Upper lobe of left lung (tissue), 6 donors: Measurements from ENCODE around the gene BTG2. TPM values are rescaled to one million over a fixed set of nuclear protein-coding genes. Genes with fewer than 3 reads are reported as not detected.
A peak's percentile ranks its signal among the peaks of the same experiment; 100 is the strongest.

Experiments used
- ATAC-seq, 2 donors: fragments of 200-7000 bp; cut with Tn5 transposase; one replicate each; pipeline ENCODE4 v1.9.1; 2022; ENCODE audit warnings: mild to moderate bottlenecking in 2 of 2, moderate library complexity in 2 of 2; ENCODE audit not compliant: low FRiP score in 2 of 2
- DNase-seq, 2 donors: peaks; one replicate each; pipeline ENCODE4 v3.0.0-alpha.2; 2019 to 2020
- H3K27ac ChIP-seq, 4 donors: fragments of 200-600 bp; sonication (generic); one replicate each; pipeline ENCODE4 v1.5.1; 2016 to 2019
- H3K27me3 ChIP-seq, 4 donors: fragments of 200-600 bp; sonication (generic); one replicate each; pipeline ENCODE4 v1.5.1; 2017 to 2019
- H3K36me3 ChIP-seq, 4 donors: fragments of 200-600 bp; sonication (generic); one replicate each; pipeline ENCODE4 v1.5.1; 2016 to 2019
- H3K4me1 ChIP-seq, 4 donors: fragments of 200-600 bp; sonication (generic); one replicate each; pipeline ENCODE4 v1.5.1; 2018 to 2019
- H3K4me3 ChIP-seq, 4 donors: fragments of 200-600 bp; sonication (generic); one replicate each; pipeline ENCODE4 v1.5.1; 2017 to 2019; ENCODE audit warnings: mild to moderate bottlenecking in 2 of 4, moderate library complexity in 1 of 4
- H3K9me3 ChIP-seq, 4 donors: fragments of 200-600 bp; sonication (generic); one replicate each; pipeline ENCODE4 v1.5.1; 2018 to 2019
- EP300 ChIP-seq, 4 donors: sonication (generic); formaldehyde crosslinking; IDR thresholded peaks; one replicate each; pipeline ENCODE4 v1.5.1; 2017; ENCODE audit warnings: antibody characterized with exemption in 4 of 4, control low read depth in 2 of 4
- POLR2A ChIP-seq, 4 donors: fragments of 450-650 bp; IDR thresholded peaks; one replicate each; pipeline ENCODE4 v1.5.1; 2016 to 2017; ENCODE audit warnings: antibody characterized with exemption in 4 of 4, mild to moderate bottlenecking in 2 of 4
- POLR2AphosphoS5 ChIP-seq, 2 donors: sonication (generic); formaldehyde crosslinking; IDR thresholded peaks; one replicate each; pipeline ENCODE4 v1.5.1; 2017; ENCODE audit warnings: antibody characterized with exemption in 2 of 2
- WGBS, 2 donors: methylation state at CpG; one replicate each; pipeline ENCODE4 v1.1.5; 2017 to 2018; 5-methylcytosine and 5-hydroxymethylcytosine counted together
- total RNA-seq, 6 donors: library from RNA; depleted of rRNA in 4 of 6; stranded (reverse); fragments of >200 nt in 4 of 6; gene quantifications; one replicate each; pipeline versions ENCODE4 v1.1.0 to v1.2.1, GENCODE V29; 2016 to 2021
- TF ChIP-seq, protein P1 (sequence below), 6 experiments: fragments of 450-650 bp in 4 of 6; fragments of 200-600 bp in 2 of 6; sonication (generic) in 2 of 6; IDR thresholded peaks; one replicate each; pipeline ENCODE4 v1.5.1; 2016 to 2019; ENCODE audit warnings: antibody characterized with exemption in 6 of 6
- donor health status: DM: no; HTN: no; CAD: no; lungs with moderate emphysema.
- donor health status: DM: no; HTN: yes; CAD: no; lungs with severe emphysema.

Gene BTG2
- total RNA-seq, 6 donors from 2014 or later, result 59.1 to 178 (median 104) TPM

DNA sequence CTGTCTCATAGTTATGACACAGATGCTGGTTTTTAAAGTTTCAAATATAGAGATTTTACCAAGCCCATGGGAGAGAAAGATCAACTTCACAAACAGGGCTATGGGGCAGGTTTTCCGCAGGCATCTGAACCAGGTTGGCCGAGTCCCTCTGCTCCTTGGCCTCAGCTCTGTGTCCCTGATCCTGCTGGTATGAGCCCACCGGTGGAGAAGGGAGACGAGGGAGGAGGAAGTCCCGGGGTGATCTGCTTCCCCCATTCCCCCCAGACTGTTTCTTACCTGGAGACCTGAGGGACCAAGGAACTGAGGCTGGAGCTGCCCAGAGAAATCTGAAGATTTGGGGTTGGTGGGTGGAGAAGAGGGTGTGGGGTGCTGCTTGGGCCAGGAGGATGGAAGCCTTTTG is 28.9 kb upstream of the BTG2 start:
- 77 to 91% methylated on average over 5 of the region's 5 CpGs for WGBS, 2 donors
- TF ChIP-seq, protein P1, sequence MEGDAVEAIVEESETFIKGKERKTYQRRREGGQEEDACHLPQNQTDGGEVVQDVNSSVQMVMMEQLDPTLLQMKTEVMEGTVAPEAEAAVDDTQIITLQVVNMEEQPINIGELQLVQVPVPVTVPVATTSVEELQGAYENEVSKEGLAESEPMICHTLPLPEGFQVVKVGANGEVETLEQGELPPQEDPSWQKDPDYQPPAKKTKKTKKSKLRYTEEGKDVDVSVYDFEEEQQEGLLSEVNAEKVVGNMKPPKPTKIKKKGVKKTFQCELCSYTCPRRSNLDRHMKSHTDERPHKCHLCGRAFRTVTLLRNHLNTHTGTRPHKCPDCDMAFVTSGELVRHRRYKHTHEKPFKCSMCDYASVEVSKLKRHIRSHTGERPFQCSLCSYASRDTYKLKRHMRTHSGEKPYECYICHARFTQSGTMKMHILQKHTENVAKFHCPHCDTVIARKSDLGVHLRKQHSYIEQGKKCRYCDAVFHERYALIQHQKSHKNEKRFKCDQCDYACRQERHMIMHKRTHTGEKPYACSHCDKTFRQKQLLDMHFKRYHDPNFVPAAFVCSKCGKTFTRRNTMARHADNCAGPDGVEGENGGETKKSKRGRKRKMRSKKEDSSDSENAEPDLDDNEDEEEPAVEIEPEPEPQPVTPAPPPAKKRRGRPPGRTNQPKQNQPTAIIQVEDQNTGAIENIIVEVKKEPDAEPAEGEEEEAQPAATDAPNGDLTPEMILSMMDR (IDR thresholded peaks at IDR 0.05), result no peak
- no peak for TF ChIP-seq POLR2A (IDR thresholded peaks at IDR 0.05)
- TF ChIP-seq POLR2AphosphoS5 (IDR thresholded peaks at IDR 0.05), result no peak
- TF ChIP-seq EP300 (IDR thresholded peaks at IDR 0.05), result no peak
- H3K9me3 ChIP-seq, result no peaks in the 10 kb centered on the region
- ATAC-seq, result no peak
- peak overlapping the region in 1 of 4 donors; percentile 81 for H3K27ac ChIP-seq
- H3K4me3 ChIP-seq, result no peak overlapping the region
- no peaks in the 10 kb centered on the region for H3K27me3 ChIP-seq
- peaks cover 25 to 62% (median 52%) of the 10 kb centered on the region in 4 donors for H3K4me1 ChIP-seq
- H3K36me3 ChIP-seq, result no peaks in the 10 kb centered on the region
- no peak for DNase-seq

DNA sequence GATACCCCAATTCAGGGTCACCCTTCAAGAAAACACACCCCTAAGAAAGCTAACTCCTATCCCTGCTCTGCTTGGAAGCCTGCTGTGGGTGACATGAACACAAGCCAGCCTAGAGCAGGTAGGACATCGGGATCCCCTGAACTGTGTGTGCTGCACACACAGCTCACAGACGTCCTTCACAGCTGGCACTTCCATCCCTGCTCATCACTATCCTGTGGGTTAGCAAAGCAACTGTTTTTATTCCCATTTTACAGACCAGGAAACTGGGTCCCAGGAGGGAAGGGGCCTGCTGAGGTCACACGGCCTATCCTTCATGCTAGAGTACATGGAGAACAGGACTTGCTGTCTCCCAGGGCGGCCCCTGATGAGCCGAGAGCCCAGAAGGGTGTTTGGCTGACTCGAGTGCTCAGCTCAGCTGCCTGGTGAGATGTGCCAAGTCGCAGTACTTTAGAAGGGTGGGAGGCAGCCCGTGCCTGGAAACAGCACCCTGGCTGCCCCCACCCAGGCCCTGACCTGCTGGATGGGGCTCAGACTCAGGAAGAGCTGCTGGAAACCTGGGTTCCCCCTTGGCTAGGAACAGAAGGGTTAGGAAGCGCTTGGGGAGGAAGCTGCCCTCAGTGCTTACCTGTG is 28.3 kb upstream of the BTG2 start:
- H3K36me3 ChIP-seq, result no peaks in the 10 kb centered on the region
- no peak overlapping the region for H3K4me3 ChIP-seq
- TF ChIP-seq, protein P1 (IDR thresholded peaks at IDR 0.05), result no peak
- TF ChIP-seq POLR2A (IDR thresholded peaks at IDR 0.05) (no peak), EP300 (IDR thresholded peaks at IDR 0.05) (no peak), POLR2AphosphoS5 (IDR thresholded peaks at IDR 0.05) (no peak)
- no peaks in the 10 kb centered on the region for H3K27me3 ChIP-seq
- H3K27ac ChIP-seq, result peak overlapping the region; percentile 54 to 81 (median 76)
- no peaks in the 10 kb centered on the region for H3K9me3 ChIP-seq
- 77 to 89% methylated on average over 3 to 9 of the region's 9 CpGs for WGBS, 2 donors
- peaks cover 25 to 56% (median 45%) of the 10 kb centered on the region in 4 donors for H3K4me1 ChIP-seq
- DNase-seq, result peak in 1 of 2 donors; percentile 39
- ATAC-seq, result no peak

DNA sequence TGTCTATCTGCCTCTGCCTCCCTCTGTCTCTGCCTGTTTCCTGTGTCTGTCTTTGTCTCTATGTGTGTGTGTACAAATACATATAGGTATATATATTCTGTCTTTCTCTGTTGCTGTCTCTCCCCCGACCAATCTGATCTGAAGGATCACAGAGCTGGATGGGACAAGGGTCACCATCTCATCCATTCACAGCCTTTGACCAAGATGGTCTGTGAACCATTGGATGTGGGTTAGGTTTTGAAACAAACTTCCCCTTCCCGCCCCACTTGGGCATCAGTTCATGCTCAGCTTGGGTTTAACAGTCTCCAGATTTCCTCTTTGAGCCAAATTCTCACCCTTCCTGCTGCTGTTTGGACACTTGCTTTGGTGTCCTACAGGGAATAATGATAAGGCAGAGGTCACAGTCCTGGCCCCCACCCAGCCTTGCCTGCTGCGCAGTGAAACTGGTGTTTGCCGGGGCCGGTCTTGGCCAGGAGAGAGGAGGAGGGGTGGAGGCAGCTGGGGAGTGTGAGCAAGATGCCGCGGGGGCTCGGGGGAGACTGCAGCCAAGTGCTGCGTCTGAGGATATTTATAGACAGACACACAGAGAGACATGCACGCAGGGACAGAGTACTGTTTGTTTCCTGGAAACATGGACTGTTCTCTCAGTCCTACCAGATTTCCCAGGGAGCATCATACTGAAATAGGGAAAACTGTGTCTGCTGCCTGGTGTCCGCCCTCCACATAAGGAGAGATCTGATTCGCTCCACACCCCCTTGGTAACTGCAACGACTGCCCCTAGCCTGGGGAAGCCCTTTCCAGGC is 27.0 kb upstream of the BTG2 start:
- no peaks in the 10 kb centered on the region for H3K36me3 ChIP-seq
- H3K27ac ChIP-seq, result peak overlapping the region; percentile 54 to 81 (median 76)
- peaks cover 23 to 43% (median 34%) of the 10 kb centered on the region in 4 donors for H3K4me1 ChIP-seq
- DNase-seq, result peak; percentile 65 to 73
- 18 to 19% methylated on average over 12 to 13 of the region's 13 CpGs for WGBS, 2 donors
- TF ChIP-seq POLR2AphosphoS5 (IDR thresholded peaks at IDR 0.05), result peak; percentile 72 to 73
- TF ChIP-seq, protein P1 (IDR thresholded peaks at IDR 0.05), result no peak
- TF ChIP-seq POLR2A (IDR thresholded peaks at IDR 0.05), result peak in 1 of 4 donors; percentile 24
- peak in 3 of 4 donors; percentile 32 to 69 (median 65) for TF ChIP-seq EP300 (IDR thresholded peaks at IDR 0.05)
- no peak overlapping the region for H3K4me3 ChIP-seq
- ATAC-seq, result peak; percentile 75 to 84
- no peaks in the 10 kb centered on the region for H3K27me3 ChIP-seq
- no peaks in the 10 kb centered on the region for H3K9me3 ChIP-seq

DNA sequence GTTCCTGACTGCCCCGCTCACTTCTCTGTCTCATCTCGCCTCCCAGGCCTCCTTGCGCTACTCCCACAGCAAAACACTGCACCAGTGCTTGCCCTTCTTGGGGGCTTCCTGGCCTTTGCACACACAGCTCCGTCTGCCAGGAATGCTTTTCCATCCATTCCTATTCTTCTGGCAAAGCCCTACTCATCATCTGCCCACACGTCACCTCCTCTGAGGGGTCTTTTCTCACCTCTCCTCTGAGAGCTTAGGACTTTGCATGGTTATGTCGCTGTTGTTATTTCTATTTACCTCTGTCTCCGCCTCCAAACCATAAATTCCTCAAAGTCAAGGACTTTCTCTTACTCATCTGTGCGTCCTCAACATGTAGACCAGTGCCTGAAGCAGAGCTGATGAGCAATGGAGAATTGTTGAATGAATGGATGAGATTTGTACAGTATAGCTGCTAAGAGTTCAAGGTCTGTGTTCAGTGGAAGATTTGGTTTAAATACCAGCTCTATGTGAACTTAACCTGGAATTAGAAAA is 26.4 kb upstream of the BTG2 start:
- ATAC-seq, result no peak

More for the DNA sequence above, 26.4 kb upstream of the BTG2 start:
- Histone ChIP-seq H3K36me3 (no peaks in the 10 kb centered on the region), H3K27me3 (no peaks in the 10 kb centered on the region), H3K4me3 (no peak overlapping the region), H3K4me1 (peaks cover 19 to 36% (median 28%) of the 10 kb centered on the region in 4 donors), H3K27ac (peak overlapping the region; percentile 54 to 81 (median 76)), H3K9me3 (no peaks in the 10 kb centered on the region)
- DNase-seq, result no peak
- TF ChIP-seq, protein P1 (IDR thresholded peaks at IDR 0.05), result no peak
- TF ChIP-seq POLR2AphosphoS5 (IDR thresholded peaks at IDR 0.05), result no peak
- no peak for TF ChIP-seq EP300 (IDR thresholded peaks at IDR 0.05)
- TF ChIP-seq POLR2A (IDR thresholded peaks at IDR 0.05), result no peak
- 75 to 80% methylated on average over 8 of the region's 8 CpGs for WGBS, 2 donors
